Endothelial cell of umbilical vein (primary cell): ENCODE data around the gene SH3BP4.

Source experiments
- CTCF ChIP-seq, 2 donors: IDR thresholded peaks; 1 replicate in 1 of 2; 2 replicates in 1 of 2; pipeline ENCODE4 v1.5.1; 2011; ENCODE audit warnings: low read length in 2 of 2, mild to moderate bottlenecking in 2 of 2, moderate library complexity in 2 of 2, control low read depth in 1 of 2, inconsistent platforms in 1 of 2, low read depth in 1 of 2; ENCODE audit not compliant: insufficient read depth in 1 of 2; ENCODE audit errors: extremely low read depth in 1 of 2
- POLR2AphosphoS5 ChIP-seq: IDR thresholded peaks from 2 replicates; pipeline ENCODE4 v1.6.1; 2012; ENCODE audit warnings: low read depth, mild to moderate bottlenecking, control low read depth, low read length, moderate library complexity; ENCODE audit not compliant: insufficient read depth

DNA sequence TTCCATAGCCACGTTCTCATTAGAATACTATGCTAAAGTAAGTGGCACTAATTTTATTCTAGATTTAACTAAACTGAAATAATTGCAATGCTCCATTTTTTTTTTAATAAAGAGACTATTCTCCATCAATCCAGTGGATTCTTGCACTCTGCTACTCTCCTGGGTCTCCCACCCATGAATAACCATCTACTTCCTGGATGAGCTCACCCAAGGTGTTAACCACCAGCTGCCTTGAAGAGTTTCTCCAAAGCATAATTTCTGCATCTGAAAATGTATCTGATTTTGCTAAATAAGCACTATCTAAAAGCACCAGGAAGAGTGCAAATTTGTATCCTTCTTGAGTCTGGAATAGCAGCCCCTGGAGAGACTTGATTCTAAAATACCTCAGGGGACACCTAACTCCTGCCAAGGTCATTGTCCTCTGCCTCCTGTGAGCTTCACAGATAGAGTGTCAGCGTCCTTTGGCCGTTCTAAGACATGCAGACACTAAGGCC, 41.6 kb upstream of the SH3BP4 start:
- TF ChIP-seq CTCF (IDR thresholded peaks at IDR 0.05; ENCODE audit: extremely low read depth in 1 of 2, insufficient read depth in 1 of 2, low read depth in 1 of 2, low read length in 2 of 2) (no peak), POLR2AphosphoS5 (no peak)
